ENCODE data around the gene ARHGAP26. TPM values are rescaled to one million over a fixed set of nuclear protein-coding genes. Genes with fewer than 3 reads are reported as not detected.

ARHGAP26 gene
- total and polyA plus RNA-seq, 2 experiments from 2014 or later: 9.5 to 16.8 TPM

- ATAC-seq: no peak
- H3K36me3 ChIP-seq (ENCODE audit: insufficient read depth): no peaks in the 10 kb centered on the region
- Mint-ChIP-seq H3K4me1 (peaks cover 35% of the 10 kb centered on the region), H3K9me3 (no peaks in the 10 kb centered on the region), H3K36me3 (ENCODE audit: low read depth) (peaks cover 3% of the 10 kb centered on the region; the same call in 1 of the 3 replicates), H3K27me3 (ENCODE audit: insufficient read depth, low read depth, poor library complexity) (peaks cover 9% of the 10 kb centered on the region), H3K27ac (no peak overlapping the region), H3K4me3 (no peak overlapping the region)
- no peaks in the 10 kb centered on the region for H3K9me2 ChIP-seq (ENCODE audit: insufficient read depth)
- TF ChIP-seq CREB1 (CRISPR knock-in tag; IDR thresholded peaks at IDR 0.05; ENCODE audit: low read depth): no peak
- TF ChIP-seq EZH2 (IDR thresholded peaks at IDR 0.05; ENCODE audit: low read depth, unreplicated experiment): no peak
- no peak for TF ChIP-seq ETS1 (IDR thresholded peaks at IDR 0.05)
- TF ChIP-seq ZNF114 (CRISPR knock-in tag; IDR thresholded peaks at IDR 0.05): no peak
- no peak for TF ChIP-seq ZNF331 (CRISPR knock-in tag; IDR thresholded peaks at IDR 0.05; ENCODE audit: low read depth)
- TF ChIP-seq STAT1 (IDR thresholded peaks at IDR 0.05; ENCODE audit: unreplicated experiment): no peak
- TF ChIP-seq NANOG (IDR thresholded peaks at IDR 0.05; ENCODE audit: borderline replicate concordance): no peak
- no peak for TF ChIP-seq REST (IDR thresholded peaks at IDR 0.05; ENCODE audit: unreplicated experiment)
- TF ChIP-seq ZNF462 (CRISPR knock-in tag; IDR thresholded peaks at IDR 0.05): no peak
- TF ChIP-seq POLR2AphosphoS5 (IDR thresholded peaks at IDR 0.05; ENCODE audit: low read depth): no peak
- TF ChIP-seq CTCF (conservative IDR thresholded peaks at IDR 0.05; ENCODE audit: low read depth in 2 of 2): no peak
- TF ChIP-seq JUNB (IDR thresholded peaks at IDR 0.05; ENCODE audit: unreplicated experiment): no peak
- TF ChIP-seq EZH2phosphoT487 (IDR thresholded peaks at IDR 0.05; ENCODE audit: unreplicated experiment): no peak
- no peak overlapping the region for H2AFZ ChIP-seq
- DNase-seq (ENCODE audit: low spot score): no peak
- 0 out of 2 replicates have a peak, but pooled peaks cover 4% of the 10 kb centered on the region for H3F3A ChIP-seq (replicated peaks; ENCODE audit: low read depth)
- no peaks in the 10 kb centered on the region for H4K20me1 ChIP-seq (replicated peaks; ENCODE audit: insufficient read depth)
- no peaks in the 10 kb centered on the region for H3K79me2 ChIP-seq (replicated peaks; ENCODE audit: insufficient read depth)
- peaks cover 14% of the 10 kb centered on the region for H3K4me1 ChIP-seq (ENCODE audit: insufficient read depth)
- no peaks in the 10 kb centered on the region for H3K27me3 ChIP-seq (ENCODE audit: insufficient read depth)
- no peak overlapping the region for H3K4me3 ChIP-seq
- H3K27ac ChIP-seq (ENCODE audit: low read depth): no peak overlapping the region
- H3K4me2 ChIP-seq: no peak overlapping the region
These were observed 116.0 kb downstream of the ARHGAP26 start for GRCh38 chr5:142886211-142886610.

Data from GM23338 (cell line).